Psoas muscle (tissue), 8 donors: ENCODE data around the gene TP53I11. TPM values are rescaled to one million over a fixed set of nuclear protein-coding genes. Genes with fewer than 3 reads are reported as not detected.

ENCODE experiments used
- ATAC-seq, 4 donors: fragments of 200-7000 bp; cut with Tn5 transposase; one replicate each; pipeline ENCODE4 v1.9.1; 2020; ENCODE audit warnings: moderate library complexity in 3 of 4, mild to moderate bottlenecking in 2 of 4
- DNase-seq, 2 donors: peaks; one replicate each; pipeline ENCODE4 v3.0.0-alpha.2; 2020
- H3K27ac ChIP-seq: fragments of 200-600 bp; one replicate; pipeline ENCODE4 v1.8.0; 2022
- H3K27me3 ChIP-seq, 3 donors: fragments of 200-600 bp in 1 of 3; one replicate each; pipeline versions ENCODE4 v1.6.1 to v1.8.0; 2013 to 2022; ENCODE audit warnings: low read length in 2 of 3, mild to moderate bottlenecking in 2 of 3, moderate library complexity in 1 of 3; ENCODE audit not compliant: insufficient read depth in 3 of 3
- H3K36me3 ChIP-seq, 2 donors: fragments of 200-600 bp in 1 of 2; one replicate each; pipeline versions ENCODE4 v1.6.1 to v1.8.0; 2013 to 2022; ENCODE audit warnings: low read depth in 1 of 2, mild to moderate bottlenecking in 1 of 2, moderate library complexity in 1 of 2; ENCODE audit not compliant: insufficient read depth in 1 of 2
- H3K4me1 ChIP-seq: fragments of 200-600 bp; one replicate; pipeline ENCODE4 v1.8.0; 2022
- H3K4me3 ChIP-seq: fragments of 200-600 bp; one replicate; pipeline ENCODE4 v1.8.0; 2022; ENCODE audit warnings: mild to moderate bottlenecking
- H3K9me3 ChIP-seq: fragments of 200-600 bp; one replicate; pipeline ENCODE4 v1.8.0; 2022
- WGBS, 3 donors: extraction: QIAGEN DNeasy Blood & Tissue Kit; methylation state at CpG; one replicate each; pipeline versions ENCODE4 v1.1.6 to v1.1.7; 2013; 5-methylcytosine and 5-hydroxymethylcytosine counted together
- intact Hi-C, 2 donors: fragments of 100-400 bp; cut with DNase I; formaldehyde crosslinking; loops; one replicate each; pipeline versions ENCODE4 v1.11.0 to v1.14.2; 2022
- long read RNA-seq, 2 donors: library from polyadenylated mRNA; unstranded; transcript quantifications; one replicate each; pipeline ENCODE4 v2.0.0, GENCODE V29; 2021
- polyA plus RNA-seq, 3 donors: library from polyadenylated mRNA; stranded (reverse); fragments of 200-250 nt; gene quantifications; one replicate each; pipeline ENCODE4 v1.2.3, GENCODE V29; 2013
- total RNA-seq, 4 donors: library from RNA; stranded (reverse); fragmentation: NEBNext Ultra II Directional in 2 of 4; extraction: Animal tissue kit (Norgen Biotek cat#: 25700) in 2 of 4; gene quantifications; one replicate each; pipeline versions ENCODE4 v1.2.1 to v1.2.4, GENCODE V29; 2021 to 2023
- TF ChIP-seq, protein P1 (sequence below): fragments of 200-600 bp; IDR thresholded peaks from one replicate; pipeline ENCODE4 v1.8.0; 2022; ENCODE audit warnings: antibody characterized with exemption
- donor health status: healthy with polysubstance abuse.
- donor health status: DM: no; HTN: no; CAD: no; lungs with moderate emphysema.
- donor health status: Bipolar disorder and iron deficiency.
- donor health status: healthy.
- donor health status: DM: yes; HTN: yes; CAD: no.
- donor health status: DM: no; HTN: no; CAD: no.
- donor health status: DM: no; HTN: no; CAD: no.
- donor health status: DM: yes; HTN: yes; CAD: no.

The TP53I11 gene, protein sequence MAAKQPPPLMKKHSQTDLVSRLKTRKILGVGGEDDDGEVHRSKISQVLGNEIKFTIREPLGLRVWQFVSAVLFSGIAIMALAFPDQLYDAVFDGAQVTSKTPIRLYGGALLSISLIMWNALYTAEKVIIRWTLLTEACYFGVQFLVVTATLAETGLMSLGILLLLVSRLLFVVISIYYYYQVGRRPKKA
- total RNA-seq: 10 to 100 TPM in 3 of 4 donors, 1 to 10 TPM in 1; 8.3 to 16.5 (median 15.0) TPM
- 1 to 10 TPM; 4.8 to 8.2 (median 4.9) TPM for polyA plus RNA-seq
- long read RNA-seq, donor 1, partial matches to known transcripts: 0 of 4 reads
- long read RNA-seq, donor 1, other reads (novel, unspliced or antisense): 3 of 4 reads
- long read RNA-seq, donor 2, partial matches to known transcripts: 3 of 17 reads
- long read RNA-seq, donor 2, other reads (novel, unspliced or antisense): 13 of 17 reads

DNA sequence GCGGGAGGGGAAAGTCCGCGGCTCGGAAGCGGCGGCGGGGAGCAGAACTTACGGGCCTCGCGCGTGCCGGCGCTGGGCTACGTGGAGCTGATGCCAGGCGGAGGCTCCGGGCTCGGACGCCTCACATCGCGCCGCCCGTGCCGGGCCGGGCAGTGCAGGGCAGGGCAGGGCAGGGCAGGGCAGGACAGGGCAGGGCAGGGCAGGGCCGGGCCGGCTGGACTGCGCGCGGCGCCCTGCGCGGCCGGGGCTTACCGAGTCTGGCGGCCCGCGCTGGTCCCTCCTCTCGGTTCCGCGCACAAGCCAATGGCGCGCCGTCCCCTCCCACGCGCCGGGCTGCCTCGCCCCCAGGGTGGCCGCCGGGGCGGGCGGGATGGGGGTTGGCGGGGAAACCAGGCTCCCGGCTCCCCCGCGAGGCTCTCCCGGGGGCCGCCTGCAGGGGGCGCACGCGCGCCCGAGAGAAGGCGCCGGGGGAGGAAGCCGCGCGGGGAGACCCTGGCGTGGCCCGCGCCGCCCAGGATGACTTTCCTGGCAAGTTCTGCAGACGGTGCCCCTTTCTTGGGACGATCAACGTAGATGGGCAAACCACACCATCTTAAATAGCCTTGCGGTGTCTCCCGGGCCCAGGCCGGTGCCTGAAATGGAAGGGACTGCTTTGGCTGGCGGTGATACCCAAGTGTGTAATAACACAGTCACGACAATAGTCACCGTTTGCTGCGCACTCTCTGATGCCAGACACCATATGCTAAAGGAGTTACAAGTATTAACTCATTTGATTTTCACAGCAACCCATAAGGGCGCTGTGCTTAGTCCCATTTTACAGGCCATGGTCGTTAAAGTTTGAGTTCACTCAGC, at the start of gene TP53I11:
Gene TP53I11, minus strand, starts transcription at position 259 of the 852 bp plus-strand sequence. CDS start 12,548 bp downstream, outside the sequence.
- Histone ChIP-seq H3K36me3 (no peaks in the 10 kb centered on the region), H3K9me3 (no peaks in the 10 kb centered on the region), H3K27me3 (peaks cover 0 to 11% (median 0%) of the 10 kb centered on the region in 3 donors), H3K4me3 (peak within 1 kb of the TSS; percentile 79), H3K4me1 (peaks cover 6% of the 10 kb centered on the region), H3K27ac (peak within 1 kb of the TSS; percentile 67)
- 6 to 13% (median 10%) methylated on average over 47 to 83 of the region's 83 CpGs for WGBS, 3 donors
- peak; percentile 74 to 84 (median 82) for ATAC-seq
- TF ChIP-seq, protein P1, sequence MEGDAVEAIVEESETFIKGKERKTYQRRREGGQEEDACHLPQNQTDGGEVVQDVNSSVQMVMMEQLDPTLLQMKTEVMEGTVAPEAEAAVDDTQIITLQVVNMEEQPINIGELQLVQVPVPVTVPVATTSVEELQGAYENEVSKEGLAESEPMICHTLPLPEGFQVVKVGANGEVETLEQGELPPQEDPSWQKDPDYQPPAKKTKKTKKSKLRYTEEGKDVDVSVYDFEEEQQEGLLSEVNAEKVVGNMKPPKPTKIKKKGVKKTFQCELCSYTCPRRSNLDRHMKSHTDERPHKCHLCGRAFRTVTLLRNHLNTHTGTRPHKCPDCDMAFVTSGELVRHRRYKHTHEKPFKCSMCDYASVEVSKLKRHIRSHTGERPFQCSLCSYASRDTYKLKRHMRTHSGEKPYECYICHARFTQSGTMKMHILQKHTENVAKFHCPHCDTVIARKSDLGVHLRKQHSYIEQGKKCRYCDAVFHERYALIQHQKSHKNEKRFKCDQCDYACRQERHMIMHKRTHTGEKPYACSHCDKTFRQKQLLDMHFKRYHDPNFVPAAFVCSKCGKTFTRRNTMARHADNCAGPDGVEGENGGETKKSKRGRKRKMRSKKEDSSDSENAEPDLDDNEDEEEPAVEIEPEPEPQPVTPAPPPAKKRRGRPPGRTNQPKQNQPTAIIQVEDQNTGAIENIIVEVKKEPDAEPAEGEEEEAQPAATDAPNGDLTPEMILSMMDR: peak; percentile 67
- DNase-seq: peak; percentile 88 to 90
- intact Hi-C loops: loop anchor here (5.0 kb wide), 2 partner anchors 71 to 86 kb away; no protein-coding TSS in a partner anchor

DNA sequence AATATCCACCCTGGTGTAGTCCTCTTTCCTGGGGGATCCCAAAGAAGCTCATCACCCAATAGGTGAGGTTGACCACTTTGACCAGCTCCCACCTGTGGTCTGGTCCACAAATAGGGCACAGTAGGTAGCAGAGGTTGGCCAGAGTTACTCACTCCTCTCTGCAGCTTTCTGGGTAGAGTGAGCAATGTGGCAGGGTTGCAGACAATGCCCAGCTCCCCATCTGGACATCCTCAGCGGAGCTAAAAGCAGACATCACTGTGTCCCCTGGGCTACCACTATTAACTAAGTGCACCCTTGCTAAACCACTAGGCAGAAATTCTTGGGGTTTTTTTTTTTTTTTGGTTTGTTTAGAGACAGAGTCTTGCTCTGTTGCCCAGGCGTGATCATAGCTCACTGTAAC, 48.4 kb upstream of the TP53I11 start:
- DNase-seq (no peak), ATAC-seq (no peak)
- no peaks in the 10 kb centered on the region for H3K27me3 ChIP-seq
- no peaks in the 10 kb centered on the region for H3K4me1 ChIP-seq
- no peak overlapping the region for H3K4me3 ChIP-seq
- no peaks in the 10 kb centered on the region for H3K36me3 ChIP-seq
- TF ChIP-seq, protein P1: no peak
- WGBS, 3 donors: 93 to 100% (median 96%) methylated on average over 2 of the region's 2 CpGs
- intact Hi-C loops: no loop called here
- no peak overlapping the region for H3K27ac ChIP-seq
- no peaks in the 10 kb centered on the region for H3K9me3 ChIP-seq

DNA sequence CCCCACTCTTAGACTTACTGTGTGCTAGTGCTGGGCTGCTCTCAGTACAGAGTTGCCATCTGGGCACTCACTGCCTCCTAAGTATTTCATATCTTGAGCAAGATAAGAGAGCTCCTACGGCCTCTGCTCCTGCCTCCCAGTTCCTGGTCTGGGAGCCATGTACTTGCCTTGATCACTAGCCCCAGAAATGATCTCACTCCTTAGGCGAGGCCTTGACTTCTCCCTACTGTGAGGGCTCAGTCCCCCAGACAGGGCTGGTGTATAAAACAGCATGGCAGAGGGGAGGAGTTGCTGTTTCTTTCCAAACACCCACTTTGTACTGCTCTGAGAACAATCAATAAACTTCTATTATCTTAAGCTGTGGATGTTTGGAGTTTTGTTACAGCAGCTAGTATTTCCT, 47.4 kb upstream of the TP53I11 start:
- H3K4me3 ChIP-seq: no peak overlapping the region
- intact Hi-C loops: no loop called here
- H3K27me3 ChIP-seq: no peaks in the 10 kb centered on the region
- no peaks in the 10 kb centered on the region for H3K36me3 ChIP-seq
- TF ChIP-seq, protein P1: no peak
- 92 to 94% (median 92%) methylated on average over 2 of the region's 2 CpGs for WGBS, 3 donors
- no peak for DNase-seq
- H3K9me3 ChIP-seq: no peaks in the 10 kb centered on the region
- H3K4me1 ChIP-seq: peaks cover 2% of the 10 kb centered on the region
- peak in 1 of 4 donors; percentile 11 for ATAC-seq
- no peak overlapping the region for H3K27ac ChIP-seq

DNA sequence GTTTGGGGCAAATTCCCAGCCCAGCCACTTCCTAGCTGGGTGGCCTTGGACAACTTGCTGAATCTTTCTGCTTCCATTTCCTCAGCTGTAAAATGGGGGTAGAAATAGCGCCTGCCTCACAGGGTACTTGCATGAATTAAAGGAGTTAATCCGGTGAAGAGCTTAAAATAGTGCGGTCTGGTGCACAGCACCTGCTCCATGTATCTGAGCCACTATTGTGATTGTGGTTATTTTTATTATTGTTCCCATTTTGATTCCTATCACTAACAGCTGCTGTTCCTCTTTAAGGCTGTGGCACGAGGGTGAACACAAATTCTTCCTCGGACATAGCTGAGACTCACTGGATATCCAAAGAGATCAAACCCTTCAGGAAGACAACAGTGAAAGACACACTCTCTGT, 46.9 kb upstream of the TP53I11 start:
- Histone ChIP-seq H3K4me3 (no peak overlapping the region), H3K27ac (no peak overlapping the region), H3K9me3 (no peaks in the 10 kb centered on the region), H3K27me3 (no peaks in the 10 kb centered on the region), H3K4me1 (peaks cover 7% of the 10 kb centered on the region), H3K36me3 (no peaks in the 10 kb centered on the region)
- DNase-seq (no peak), ATAC-seq (peak in 2 of 4 donors; percentile 40 to 45)
- 29 to 43% (median 30%) methylated on average over 5 of the region's 5 CpGs for WGBS, 3 donors
- intact Hi-C loops: no loop called here
- TF ChIP-seq, protein P1: no peak
